Smooth muscle cell of the brain vasculature (primary cell): Measurements from ENCODE around the gene TMEM222.

Source experiments
- DNase-seq: peaks from one replicate; pipeline ENCODE4 v3.0.0-alpha.2; 2012; ENCODE audit warnings: low read depth, low spot score

TMEM222 gene

GRCh38 chr1:27342391-27342777 lies 20.4 kb downstream of the TMEM222 start:
- DNase-seq: no peak

- no peak for DNase-seq
Measured at GRCh38 chr1:27342778-27343638, 21.0 kb downstream of the TMEM222 start.

GRCh38 chr1:27343639-27344025 lies 21.7 kb downstream of the TMEM222 start:
- DNase-seq: no peak

- DNase-seq: no peak
Measured at GRCh38 chr1:27345272-27345671, 23.3 kb downstream of the TMEM222 start.

GRCh38 chr1:27346357-27346756 lies 24.4 kb downstream of the TMEM222 start:
- DNase-seq: no peak

- no peak for DNase-seq
Measured at GRCh38 chr1:27346991-27347624, 25.1 kb downstream of the TMEM222 start.

- DNase-seq: no peak
Measured at GRCh38 chr1:27348861-27349783, 27.2 kb downstream of the TMEM222 start.

- DNase-seq: no peak
Measured at GRCh38 chr1:27349784-27350662, 28.1 kb downstream of the TMEM222 start.

GRCh38 chr1:27350663-27351540 lies 28.9 kb downstream of the TMEM222 start:
- no peak for DNase-seq

GRCh38 chr1:27351541-27352107 lies 29.7 kb downstream of the TMEM222 start:
- no peak for DNase-seq

GRCh38 chr1:27353166-27353565 lies 31.2 kb downstream of the TMEM222 start:
- no peak for DNase-seq

- no peak for DNase-seq
Measured at GRCh38 chr1:27353629-27354028, 31.7 kb downstream of the TMEM222 start.

GRCh38 chr1:27355683-27356082 lies 33.7 kb downstream of the TMEM222 start:
- DNase-seq: no peak

- no peak for DNase-seq
Measured at GRCh38 chr1:27356277-27356618, 34.3 kb downstream of the TMEM222 start.

- DNase-seq: no peak
Measured at GRCh38 chr1:27356619-27357280, 34.8 kb downstream of the TMEM222 start.

GRCh38 chr1:27357281-27358037 lies 35.5 kb downstream of the TMEM222 start:
- no peak for DNase-seq

- DNase-seq: no peak
Measured at GRCh38 chr1:27358038-27358927, 36.3 kb downstream of the TMEM222 start.

GRCh38 chr1:27358928-27359313 lies 37.0 kb downstream of the TMEM222 start:
- no peak for DNase-seq
